Panc1 (cell line): ENCODE measurements around the gene SPG21. TPM values are rescaled to one million over a fixed set of nuclear protein-coding genes. Genes with fewer than 3 reads are reported as not detected.

Source experiments
- ATAC-seq: fragments of 200-7000 bp; cut with Tn5 transposase; 2 replicates; pipeline ENCODE4 v1.9.1; 2020; ENCODE audit warnings: mild to moderate bottlenecking, moderate library complexity
- BruUV-seq: library from RNA; stranded (reverse); fragments of 400-500 nt; replicated peaks from 2 replicates; lab custom pipeline; 2021; lab: Mats Ljungman, UMichigan
- CTCF ChIA-PET: fragments of 300-600 bp; sonication (Branson Sonifier 250); formaldehyde crosslinking; loops from one replicate; lab custom pipeline; 2022; ENCODE audit warnings: antibody characterized with exemption; lab: Charles Lee
- POLR2A ChIA-PET: fragments of 300-600 bp; sonication (Branson Sonifier 250); formaldehyde crosslinking; loops from one replicate; lab custom pipeline; 2022; ENCODE audit warnings: antibody characterized with exemption; lab: Charles Lee
- DNase-seq: peaks from one replicate; pipeline ENCODE4 v3.0.0-alpha.2; 2010; ENCODE audit warnings: low read depth, low spot score
- H3K27ac ChIP-seq: 2 replicates; pipeline ENCODE4 v1.5.1; 2011; ENCODE audit warnings: mild to moderate bottlenecking, low read length, inconsistent platforms
- H3K27me3 ChIP-seq: fragments of 200-500 bp; sonication (Bioruptor generic); 2 replicates; pipeline ENCODE4 v1.6.0; 2014; ENCODE audit warnings: low read length, inconsistent platforms; ENCODE audit not compliant: control insufficient read depth, insufficient read depth
- H3K36me3 ChIP-seq: fragments of 200-500 bp; sonication (Bioruptor generic); 2 replicates; pipeline ENCODE4 v1.5.1; 2014; ENCODE audit warnings: inconsistent platforms, mild to moderate bottlenecking, low read length, moderate library complexity; ENCODE audit not compliant: control insufficient read depth, insufficient read depth
- H3K4me1 ChIP-seq: 2 replicates; pipeline ENCODE4 v1.5.1; 2011; ENCODE audit warnings: inconsistent platforms, mild to moderate bottlenecking, low read length, moderate library complexity; ENCODE audit not compliant: control insufficient read depth, insufficient read depth
- H3K4me3 ChIP-seq, 2 experiments: 2 replicates each; pipeline ENCODE4 v1.5.1; 2011 to 2012; ENCODE audit warnings: low read depth in 2 of 2, low read length in 2 of 2, mild to moderate bottlenecking in 2 of 2, inconsistent platforms in 1 of 2, moderate library complexity in 1 of 2
- H3K9me3 ChIP-seq: fragments of 200-500 bp; sonication (Bioruptor generic); 2 replicates; pipeline ENCODE4 v1.5.1; 2014; ENCODE audit warnings: low read depth, mild to moderate bottlenecking, inconsistent platforms, low read length, moderate library complexity; ENCODE audit not compliant: control insufficient read depth, insufficient read depth
- CTCF ChIP-seq: fragments of 450-650 bp; IDR thresholded peaks from 2 replicates; pipeline ENCODE4 v1.5.1; 2017; ENCODE audit warnings: mild to moderate bottlenecking
- POLR2AphosphoS5 ChIP-seq: IDR thresholded peaks from 2 replicates; pipeline ENCODE4 v1.6.1; 2012; ENCODE audit warnings: mild to moderate bottlenecking, low read depth, low read length, moderate library complexity
- REST ChIP-seq, 2 experiments: IDR thresholded peaks; 2 replicates each; pipeline ENCODE4 v1.6.1; 2011 to 2012; ENCODE audit warnings: low read depth in 2 of 2, control low read depth in 1 of 2, low read length in 1 of 2, mild to moderate bottlenecking in 1 of 2, moderate library complexity in 1 of 2; ENCODE audit not compliant: insufficient read depth in 1 of 2
- SIN3A ChIP-seq: IDR thresholded peaks from 2 replicates; pipeline ENCODE4 v1.6.1; 2012; ENCODE audit warnings: low read depth, mild to moderate bottlenecking, low read length, moderate library complexity, borderline replicate concordance; ENCODE audit not compliant: insufficient read depth
- TCF7L2 ChIP-seq: IDR thresholded peaks from 2 replicates; pipeline ENCODE4 v1.6.1; 2011; ENCODE audit warnings: mild to moderate bottlenecking, low read depth, low read length, inconsistent platforms
- in situ Hi-C: cut with HindIII; loops from 2 replicates; pipeline ENCODE4 v1.10.0; 2016; ENCODE audit warnings: low sequenced_read_pairs, low pct_unique_long_range_greater_than_20kb
- intact Hi-C: fragments of 100-400 bp; cut with micrococcal nuclease; formaldehyde crosslinking; loops from one replicate; pipeline ENCODE4 v1.10.0; 2022; ENCODE audit not compliant: unreplicated experiment
- total RNA-seq: library from RNA; stranded (reverse); gene quantifications from one replicate; pipeline ENCODE4 v1.2.1, GENCODE V29; 2021; ENCODE audit not compliant: unreplicated experiment

The SPG21 gene
- total RNA-seq, 1 experiment from 2014 or later = 124 TPM

- POLR2A ChIA-PET = interaction anchor here (0.6 kb wide), 1 partner anchor 123 kb away, joined by 3 read pairs; no protein-coding TSS in a partner anchor
These were observed 19.3 kb upstream of the SPG21 start for GRCh38 chr15:65008983-65009382.

GRCh38 chr15:65006876-65007275 lies 17.2 kb upstream of the SPG21 start:
- Histone ChIP-seq H3K27ac (no peak overlapping the region), H3K4me1 (no peaks in the 10 kb centered on the region), H3K9me3 (no peaks in the 10 kb centered on the region), H3K4me3 (no peak overlapping the region), H3K27me3 (no peaks in the 10 kb centered on the region), H3K36me3 (no peaks in the 10 kb centered on the region)
- BruUV-seq = no TSS peak
- TF ChIP-seq POLR2AphosphoS5 (no peak), CTCF (no peak), SIN3A (no peak), TCF7L2 (no peak), REST (IDR thresholded peaks at IDR 0.05; ENCODE audit: insufficient read depth in 1 of 2, low read depth in 2 of 2, low read length in 1 of 2) (no peak)
- in situ Hi-C loops (no loop called here), intact Hi-C loops (no loop called here)
- POLR2A ChIA-PET = no interaction called here
- no peak for ATAC-seq
- DNase-seq = no peak
- CTCF ChIA-PET = interaction anchor here (0.6 kb wide), 1 partner anchor 329 kb away, joined by 10 read pairs; no protein-coding TSS in a partner anchor

More at GRCh38 chr15:65008983-65009382, 19.3 kb upstream of the SPG21 start:
- H3K9me3 ChIP-seq = peaks cover 2% of the 10 kb centered on the region; the same call in 1 of the 2 replicates
- no peak overlapping the region for H3K27ac ChIP-seq
- BruUV-seq = no TSS peak
- no peaks in the 10 kb centered on the region for H3K4me1 ChIP-seq
- in situ Hi-C loops (no loop called here), intact Hi-C loops (no loop called here)
- H3K36me3 ChIP-seq = no peaks in the 10 kb centered on the region
- CTCF ChIA-PET = no interaction called here
- no peak for DNase-seq
- no peak overlapping the region for H3K4me3 ChIP-seq
- TF ChIP-seq TCF7L2 (0 out of 2 replicates have a peak, but pooled peaks have one; percentile 25), SIN3A (no peak)
- no peaks in the 10 kb centered on the region for H3K27me3 ChIP-seq
- ATAC-seq = no peak

GRCh38 chr15:65004993-65005392 lies 15.3 kb upstream of the SPG21 start:
- intact Hi-C loops (no loop called here), in situ Hi-C loops (no loop called here)
- TF ChIP-seq SIN3A (no peak), REST (IDR thresholded peaks at IDR 0.05; ENCODE audit: insufficient read depth in 1 of 2, low read depth in 2 of 2, low read length in 1 of 2) (no peak), POLR2AphosphoS5 (no peak), TCF7L2 (no peak), CTCF (no peak)
- Histone ChIP-seq H3K9me3 (no peaks in the 10 kb centered on the region), H3K4me3 (no peak overlapping the region), H3K27ac (no peak overlapping the region), H3K36me3 (no peaks in the 10 kb centered on the region), H3K27me3 (no peaks in the 10 kb centered on the region), H3K4me1 (no peaks in the 10 kb centered on the region)
- no TSS peak for BruUV-seq
- ChIA-PET POLR2A (interaction anchor here (0.5 kb wide), 1 partner anchor 635 kb away, joined by 10 read pairs; no protein-coding TSS in a partner anchor), CTCF (interaction anchor here (0.7 kb wide), 1 partner anchor 10 kb away, joined by 4 read pairs; no protein-coding TSS in a partner anchor)
- no peak for ATAC-seq
- DNase-seq = no peak
